ENCODE results near the gene COL23A1.

COL23A1 gene

DNA sequence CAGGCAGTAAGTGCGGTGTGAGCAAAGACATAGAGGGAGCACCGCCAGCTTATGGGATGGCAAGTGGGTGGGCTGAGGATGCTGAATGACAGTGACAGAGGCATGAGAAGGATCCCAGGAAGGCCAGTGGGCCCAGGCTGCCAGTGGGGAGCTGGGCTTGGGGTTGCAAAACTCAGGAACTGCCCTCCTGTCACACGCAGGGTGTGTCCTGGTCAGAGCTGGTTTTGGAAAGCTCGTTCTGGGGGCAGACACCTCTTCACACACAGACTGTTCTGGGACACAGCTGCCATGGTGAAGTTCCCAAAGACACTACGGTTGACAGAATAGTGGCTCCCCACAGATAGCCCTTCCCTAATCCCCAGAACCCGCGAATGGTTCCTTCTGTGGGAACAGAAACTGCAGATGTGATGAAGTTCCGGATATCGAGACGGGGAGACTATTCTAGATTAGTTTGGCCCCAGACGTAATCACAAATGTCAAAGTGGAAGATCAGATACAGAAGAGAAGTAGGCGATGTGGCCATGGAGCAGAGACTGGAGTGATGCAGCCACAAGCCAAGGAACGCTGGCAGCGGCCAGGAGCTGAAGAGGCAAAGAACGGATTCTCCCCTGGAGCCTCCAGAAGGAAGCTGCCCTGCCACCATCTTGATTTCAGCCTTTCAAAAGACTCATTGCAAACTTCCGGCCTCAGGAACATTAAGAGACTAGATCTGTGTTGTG, 159.0 kb downstream of the COL23A1 start:
- no peak for DNase-seq

DNA sequence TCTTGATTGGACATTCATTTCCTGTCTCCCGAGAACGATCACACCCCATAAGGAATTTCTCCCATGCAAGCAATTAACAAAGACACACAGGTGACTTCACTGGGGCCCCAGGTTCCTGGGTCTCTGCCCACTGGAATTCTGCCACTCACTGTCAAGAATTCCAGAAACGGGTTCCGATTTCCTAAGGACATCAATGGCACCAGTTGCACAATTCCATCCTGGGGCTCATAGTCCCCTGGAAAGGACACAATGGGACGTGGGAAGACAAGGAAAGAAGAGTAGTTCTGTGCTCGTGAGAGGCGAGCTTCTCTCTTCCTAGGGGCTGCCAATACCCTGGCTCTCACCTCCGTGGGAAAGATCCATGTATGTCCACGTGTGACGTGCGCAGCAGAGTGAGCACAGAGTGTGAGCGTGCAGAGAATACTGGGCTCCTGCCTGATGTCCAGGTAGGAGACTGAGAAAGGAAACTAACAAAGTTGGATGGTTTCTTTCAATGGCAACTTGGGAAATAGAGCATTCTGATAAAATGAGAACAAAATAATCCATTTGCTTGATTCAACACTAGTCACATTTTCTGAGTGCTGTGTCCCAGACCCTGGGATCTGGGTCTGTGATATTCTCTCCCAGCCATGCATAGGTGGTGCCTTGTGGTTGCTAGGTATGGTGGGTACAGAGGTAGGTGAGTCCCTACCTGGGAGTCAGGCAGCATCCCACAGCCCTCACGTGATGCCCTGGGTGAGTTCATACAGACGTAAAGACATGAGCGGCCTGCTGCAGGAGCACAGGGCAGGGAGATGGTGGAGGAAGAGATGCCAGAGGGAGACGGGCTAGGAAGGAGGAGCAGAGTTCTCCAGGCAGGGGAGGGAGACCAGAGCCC, 159.8 kb downstream of the COL23A1 start:
- DNase-seq, result no peak

DNA sequence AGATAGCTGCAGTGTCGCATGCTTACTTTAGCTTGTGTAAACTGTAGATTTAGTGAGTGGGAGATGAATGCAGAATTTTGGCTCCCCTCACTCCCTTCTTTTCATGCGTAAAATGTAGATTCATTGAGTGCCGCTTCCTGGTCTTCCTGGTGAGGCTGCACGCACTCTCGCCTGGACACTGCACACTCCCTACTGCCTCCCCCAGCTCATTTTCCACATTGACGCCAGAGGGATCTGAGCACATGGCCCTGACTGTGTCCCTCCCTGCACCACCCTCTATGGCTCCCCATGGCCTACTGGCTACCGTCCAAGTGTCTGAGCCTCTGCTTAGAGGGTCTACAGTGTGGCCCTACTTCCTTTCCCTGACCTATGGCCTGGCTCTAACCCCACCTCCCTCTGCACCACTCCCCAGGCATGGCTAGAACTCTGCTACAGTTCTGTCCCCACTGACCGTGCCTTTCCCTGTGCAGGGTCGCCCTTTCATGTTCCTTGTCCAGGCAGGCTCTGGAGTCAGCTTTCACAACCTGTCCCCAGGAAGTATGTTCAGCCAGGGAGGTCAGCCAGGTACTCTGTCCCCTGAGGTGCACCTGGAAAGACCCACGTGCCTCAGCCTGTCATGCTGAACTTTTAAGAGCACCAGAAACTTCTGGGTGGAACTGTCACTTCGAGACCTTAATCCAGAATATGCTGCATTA, 160.6 kb downstream of the COL23A1 start:
- DNase-seq, result no peak

DNA sequence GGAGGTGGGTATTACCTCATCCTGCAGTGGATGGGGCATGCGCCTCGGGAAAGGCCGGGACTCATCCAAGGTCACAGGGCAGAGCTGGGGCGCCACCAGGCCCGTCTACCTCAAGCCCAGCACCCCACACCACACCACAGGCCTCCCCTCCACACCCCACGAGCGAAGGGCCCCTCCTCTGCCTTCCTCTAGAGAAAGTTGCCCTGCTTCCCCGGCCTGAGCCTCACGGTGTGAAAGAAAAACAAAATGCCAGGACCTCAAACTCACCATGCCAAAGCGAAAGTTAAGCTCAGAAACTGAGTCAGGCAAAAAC, 161.1 kb downstream of the COL23A1 start:
- DNase-seq, result no peak

DNA sequence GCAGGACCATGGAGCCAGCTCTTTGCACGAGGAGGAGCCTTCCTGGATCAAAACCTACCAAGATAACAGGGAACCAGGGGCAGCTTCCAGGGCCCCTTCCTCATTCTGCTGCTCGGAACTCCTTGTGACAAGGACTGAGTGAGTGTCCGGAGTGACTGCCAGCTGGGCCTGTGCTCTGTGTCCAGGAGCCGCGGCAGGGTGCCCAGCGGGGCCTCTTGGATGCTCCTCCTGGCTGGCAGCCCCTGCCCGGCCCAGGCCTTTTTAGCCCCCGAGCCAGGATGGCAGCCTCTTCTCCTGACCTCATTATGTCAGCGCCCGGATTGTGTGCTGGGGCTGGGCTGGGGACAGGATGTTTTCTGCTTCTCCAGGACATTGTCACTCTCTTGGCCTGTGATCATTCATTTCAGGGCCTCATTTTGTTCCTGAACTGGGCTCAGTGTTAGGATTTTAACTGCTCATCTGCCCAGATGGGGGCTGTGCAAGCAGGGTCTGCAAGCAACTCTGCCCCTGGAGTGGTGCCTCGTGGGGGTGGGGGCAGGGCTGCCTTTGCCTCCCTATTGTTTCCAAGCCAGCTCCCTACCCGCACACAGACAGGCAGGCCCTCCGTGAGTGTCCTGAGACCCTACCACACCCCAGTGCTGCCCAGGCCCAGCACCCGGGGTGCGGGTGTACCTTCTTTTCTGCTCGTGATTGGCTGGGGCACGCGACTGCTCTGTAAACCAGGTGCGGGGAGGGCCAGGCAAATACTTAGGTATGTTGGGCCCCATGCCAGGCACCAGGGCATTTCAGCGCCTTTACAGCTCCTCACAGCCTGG, 161.6 kb downstream of the COL23A1 start:
- DNase-seq, result no peak

DNA sequence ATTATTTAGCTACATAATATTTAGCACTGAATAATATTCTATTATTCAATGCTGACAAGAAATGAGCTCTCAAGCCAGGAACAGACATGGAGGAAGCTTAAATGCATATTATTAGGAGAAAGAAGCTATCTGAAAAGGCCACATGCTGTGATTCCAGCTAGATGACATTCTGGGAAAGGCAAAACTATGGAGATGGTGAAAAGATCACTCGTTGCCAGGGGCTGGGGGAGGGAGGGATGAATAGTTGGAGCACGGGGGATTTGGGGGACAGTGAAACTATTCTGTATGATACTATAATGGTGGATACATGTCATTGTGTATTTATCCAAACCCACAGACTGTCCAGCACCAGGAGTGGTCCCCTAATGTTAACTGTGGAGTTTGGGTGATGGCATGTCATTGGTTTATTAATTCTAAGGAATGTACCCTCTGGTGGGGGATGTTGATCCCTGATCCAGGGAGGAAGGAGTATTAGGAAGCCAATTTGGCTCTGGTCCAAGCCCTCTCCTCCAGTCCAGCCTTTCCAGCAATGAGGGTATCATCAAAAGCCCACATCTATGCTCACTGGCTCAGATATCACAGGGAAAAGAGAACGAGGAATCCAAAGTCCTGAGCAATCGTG, 162.5 kb downstream of the COL23A1 start:
- no peak for DNase-seq

DNA sequence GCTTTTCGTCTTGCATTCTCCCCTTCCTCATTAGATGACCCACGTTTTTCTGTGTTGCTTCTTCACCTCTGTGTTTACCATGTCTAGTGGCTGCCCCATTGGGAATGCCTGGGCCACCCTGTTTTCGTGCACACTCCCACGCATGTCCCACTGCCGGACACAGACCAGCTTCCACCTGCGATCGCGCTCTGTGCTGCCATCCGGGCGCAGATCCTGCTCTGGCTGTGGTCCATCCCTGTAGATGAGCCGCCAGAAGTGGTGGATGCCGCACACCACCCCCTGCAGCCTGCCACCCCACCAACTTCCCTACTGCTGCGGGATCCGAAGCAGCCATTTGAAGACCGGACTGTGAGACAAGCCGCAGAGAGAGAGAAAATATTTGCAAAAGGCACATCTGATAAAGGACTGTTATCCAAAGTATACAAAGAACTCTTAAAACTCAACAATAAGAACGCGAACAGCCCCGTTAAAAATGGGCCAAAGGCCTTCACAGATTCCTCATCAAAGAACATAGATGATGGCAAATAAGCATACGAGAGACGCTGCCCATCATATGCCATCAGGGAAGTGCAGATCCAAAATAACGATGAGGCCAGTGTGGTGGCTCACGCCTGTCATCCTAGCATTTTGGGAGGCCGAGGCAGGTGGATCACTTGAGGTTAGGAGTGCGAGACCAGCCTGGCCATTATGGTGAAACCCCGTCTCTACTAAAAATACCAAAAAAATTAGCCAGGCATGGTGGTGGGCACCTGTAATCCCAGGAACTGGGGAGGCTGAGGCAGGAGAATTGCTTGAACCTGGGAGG, 163.7 kb downstream of the COL23A1 start:
- no peak for DNase-seq

DNA sequence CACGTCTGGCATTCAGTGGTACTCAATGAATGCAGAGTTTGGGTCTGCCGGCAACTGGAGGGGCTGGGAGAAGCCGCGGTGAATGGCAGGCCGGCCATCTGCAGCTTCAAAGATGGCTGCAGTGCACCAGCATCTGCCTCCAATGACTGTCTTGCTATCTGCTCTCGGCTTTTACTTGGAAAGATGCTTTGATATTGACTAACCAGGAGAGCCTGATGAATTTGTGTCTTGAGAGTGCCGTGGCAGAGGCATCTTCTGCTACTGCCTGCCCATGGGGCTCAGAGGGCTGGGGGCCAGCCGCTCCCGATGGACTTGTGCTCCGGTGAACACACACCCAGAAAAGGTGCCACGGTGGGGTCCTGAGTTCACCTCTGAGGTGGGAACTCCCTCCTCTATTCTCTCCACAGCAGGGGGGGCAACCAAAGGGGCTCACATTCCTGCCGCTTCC, 164.5 kb downstream of the COL23A1 start:
- no peak for DNase-seq

DNA sequence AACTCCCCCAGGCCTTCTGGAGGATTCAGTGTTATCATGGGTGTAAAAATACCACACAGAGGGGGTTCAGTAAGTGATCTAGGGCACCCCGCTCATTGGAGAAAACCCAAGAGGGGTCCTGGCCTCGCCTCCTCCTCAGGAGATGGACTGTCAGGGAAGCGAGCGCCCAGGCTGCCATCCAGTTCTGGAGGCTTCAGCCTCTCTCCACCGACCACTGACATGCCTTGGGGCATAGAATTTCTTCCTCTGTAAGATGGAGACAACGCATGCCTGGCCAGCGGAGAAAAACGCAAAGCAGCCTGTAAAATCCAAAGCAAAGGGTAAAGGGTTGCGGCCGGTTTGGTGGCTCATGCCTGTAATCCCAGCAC, 165.4 kb downstream of the COL23A1 start:
- no peak for DNase-seq

DNA sequence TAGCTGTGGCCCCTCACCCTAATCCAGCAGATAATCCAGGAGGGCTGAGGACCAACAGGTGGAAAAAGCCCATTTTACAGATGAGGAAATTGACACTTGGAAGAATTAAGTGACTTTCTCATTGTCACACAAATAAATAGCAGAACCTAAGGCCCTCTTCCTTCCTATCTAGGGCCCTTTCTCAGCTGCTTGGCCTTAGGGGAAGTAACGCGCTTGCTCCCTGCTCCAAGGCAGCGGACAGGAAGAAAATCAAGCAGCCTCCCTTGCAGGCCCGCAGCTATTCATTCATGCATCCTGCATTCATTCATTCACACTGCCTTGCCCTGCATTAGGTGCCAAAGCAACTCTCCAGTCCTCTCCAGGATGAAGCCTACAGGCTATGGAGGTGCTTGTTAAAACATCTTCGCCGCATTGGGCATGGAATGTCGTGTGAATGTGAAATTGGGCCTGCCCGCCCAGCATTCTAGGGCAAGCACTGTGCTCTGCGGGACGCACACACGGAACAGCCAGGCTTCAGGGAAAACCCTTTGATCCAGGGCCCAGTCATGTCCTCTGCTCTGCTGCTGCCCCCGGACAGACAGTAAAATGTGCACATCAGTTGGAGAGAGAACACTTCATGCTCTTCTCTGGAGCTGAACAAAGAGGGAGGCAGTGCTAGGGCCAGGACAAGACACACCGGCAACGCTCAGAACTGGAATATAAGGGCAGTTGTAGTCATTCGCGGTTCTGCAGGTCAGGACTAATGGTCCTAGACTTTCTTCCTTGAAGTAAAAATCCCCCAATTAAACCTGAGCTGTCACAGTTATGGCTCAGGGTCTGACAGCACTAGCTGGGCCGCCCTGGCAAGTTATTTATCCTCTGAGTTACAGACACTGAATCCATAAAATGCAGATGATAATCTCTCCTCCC, 166.0 kb downstream of the COL23A1 start:
- no peak for DNase-seq

DNA sequence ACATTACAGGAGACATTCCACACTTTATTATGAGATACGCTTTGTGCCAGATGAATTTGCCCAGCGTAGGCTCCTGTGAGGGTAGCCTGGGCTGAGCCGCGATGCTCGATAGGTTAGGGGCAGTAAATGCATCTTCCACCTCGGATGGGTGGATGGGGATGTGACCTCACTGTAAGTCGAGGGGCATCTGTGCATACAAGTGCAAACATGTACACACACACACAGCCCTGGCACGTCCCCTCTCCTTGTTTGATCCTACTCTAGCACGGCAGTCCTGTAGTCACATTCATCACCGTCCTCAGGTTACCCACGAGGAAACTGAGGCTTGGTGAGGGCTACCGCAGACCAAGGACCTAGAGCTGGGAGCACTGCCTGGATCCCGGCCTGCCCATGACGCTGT, 166.8 kb downstream of the COL23A1 start:
- DNase-seq, result no peak

DNA sequence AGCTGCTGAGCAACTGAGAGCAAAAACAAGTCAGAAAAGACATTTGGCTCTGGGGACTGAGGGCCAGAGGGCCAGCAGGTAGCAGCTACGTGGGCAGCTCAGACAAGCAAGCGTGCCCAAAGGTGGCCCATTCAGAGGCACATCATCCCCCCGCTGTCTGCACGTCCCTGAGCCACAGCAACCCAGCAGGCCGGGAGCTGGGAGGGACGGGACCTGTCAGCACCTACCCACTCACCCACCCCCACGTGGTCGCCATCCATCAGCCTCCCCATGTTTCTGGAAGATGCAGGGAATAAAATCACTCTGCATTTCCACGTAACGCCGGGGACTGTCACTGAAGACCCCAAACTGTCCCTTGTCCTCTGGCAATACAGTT, 167.8 kb downstream of the COL23A1 start:
- DNase-seq, result no peak

DNA sequence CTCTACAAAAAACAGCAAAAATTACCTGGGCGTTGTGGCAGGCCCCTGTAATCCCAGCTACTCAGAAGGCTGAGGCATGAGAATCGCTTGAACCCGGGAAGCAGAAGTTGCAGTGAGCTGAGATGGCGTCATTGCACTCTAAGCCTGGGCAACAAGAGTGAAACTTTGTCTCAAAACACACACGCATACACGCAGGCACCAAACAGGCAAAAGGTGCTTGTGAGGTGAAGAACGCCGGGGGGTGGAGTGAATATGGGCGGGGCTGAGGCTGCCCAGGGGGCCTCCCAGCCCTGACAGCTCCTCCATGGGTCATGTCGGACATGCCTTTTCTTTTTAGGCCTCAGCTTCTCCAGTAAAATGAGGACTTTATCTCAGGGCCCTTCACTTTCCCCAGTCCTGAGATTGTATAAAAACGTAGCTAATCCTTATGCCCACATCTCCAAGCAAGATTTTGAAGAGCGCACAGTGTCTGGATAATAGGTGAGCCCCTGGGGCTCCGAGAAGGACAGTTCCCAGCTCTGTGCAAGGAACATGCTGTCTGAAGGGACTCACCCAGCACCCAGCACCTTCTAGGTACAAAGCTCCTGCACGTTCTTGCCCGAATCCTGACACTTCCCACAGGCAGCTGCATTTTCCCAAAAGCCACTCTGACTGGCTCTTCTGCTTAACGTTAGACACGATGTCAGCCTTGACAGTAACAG, 168.3 kb downstream of the COL23A1 start:
- DNase-seq, result no peak

DNA sequence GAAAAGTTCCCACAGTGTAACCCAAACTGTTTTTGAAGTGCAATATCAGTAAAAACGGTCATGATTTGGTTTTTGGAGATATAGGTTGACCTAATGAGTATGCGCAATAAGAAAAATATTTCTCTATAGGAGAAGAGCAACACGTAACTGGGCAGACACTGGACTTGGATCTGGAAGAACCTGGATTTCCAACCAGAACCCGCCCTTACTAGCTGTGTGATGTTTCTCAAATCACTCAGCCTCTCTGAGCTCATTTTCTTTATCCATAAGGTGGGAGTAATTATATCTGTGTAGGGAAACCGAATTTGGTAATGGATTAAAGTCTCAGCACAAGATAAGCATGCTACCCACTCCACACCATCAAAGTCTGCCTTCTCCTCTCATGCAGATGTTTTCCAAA, 169.1 kb downstream of the COL23A1 start:
- no peak for DNase-seq

DNA sequence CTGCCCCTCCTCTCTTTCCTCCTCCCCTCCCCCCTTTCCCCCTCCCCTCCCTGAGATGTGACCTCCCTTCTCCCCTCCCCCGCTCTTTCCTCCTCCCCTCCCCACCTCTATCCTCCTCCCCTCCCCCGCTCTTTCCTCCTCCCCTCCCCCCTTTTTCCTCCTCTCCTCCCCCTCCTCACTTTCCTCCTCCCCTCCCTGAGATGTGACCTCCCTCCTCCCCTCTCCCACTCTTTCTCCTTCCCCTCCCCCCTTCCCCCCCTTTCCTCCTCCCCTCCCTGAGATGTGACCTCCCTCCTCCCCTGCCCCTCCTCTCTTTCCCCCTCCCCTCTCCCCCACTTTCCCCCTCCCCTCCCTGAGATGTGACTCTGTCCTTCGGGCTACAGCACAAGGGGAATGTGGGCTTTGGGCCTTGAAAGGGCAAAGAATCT, 169.8 kb downstream of the COL23A1 start:
- DNase-seq, result no peak

DNA sequence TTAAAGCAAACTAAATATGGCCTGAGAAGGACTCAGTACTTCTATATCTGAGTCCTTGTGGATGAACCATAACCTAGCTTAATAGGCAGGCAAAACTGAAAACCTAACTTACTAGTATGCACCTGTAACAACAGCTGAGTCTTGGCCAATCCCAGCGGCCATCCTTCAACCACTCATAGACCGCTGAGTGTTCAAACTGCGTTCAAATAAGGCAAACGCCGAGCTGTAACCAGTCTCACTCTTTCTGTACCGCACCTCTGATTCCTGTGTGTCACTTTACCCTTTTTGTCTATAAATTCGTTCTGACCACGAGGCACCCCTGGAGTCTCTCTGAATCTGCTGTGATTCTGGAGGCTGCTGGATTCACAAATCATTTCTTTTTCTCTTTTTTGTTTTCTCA, 170.5 kb downstream of the COL23A1 start:
- DNase-seq, result no peak

DNA sequence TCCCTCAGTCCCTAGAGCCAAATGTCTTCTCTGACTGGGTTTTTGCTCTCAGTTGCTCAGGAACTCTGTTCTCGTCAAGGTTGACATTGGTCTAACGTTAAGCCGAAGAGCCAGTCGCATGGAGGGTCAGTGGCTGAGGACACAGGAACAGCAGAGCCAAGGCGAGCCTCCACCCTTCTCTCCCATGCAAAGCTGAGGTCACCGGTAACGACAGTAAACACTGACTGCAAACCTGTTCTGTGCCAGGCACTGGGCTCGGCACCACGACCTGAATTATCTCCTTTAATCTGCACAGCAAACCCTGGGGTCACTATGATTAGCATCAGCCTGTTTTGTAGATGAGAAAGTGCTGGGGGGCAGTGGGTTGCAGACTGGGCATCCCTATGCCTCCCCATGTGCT, 171.0 kb downstream of the COL23A1 start:
- no peak for DNase-seq

DNA sequence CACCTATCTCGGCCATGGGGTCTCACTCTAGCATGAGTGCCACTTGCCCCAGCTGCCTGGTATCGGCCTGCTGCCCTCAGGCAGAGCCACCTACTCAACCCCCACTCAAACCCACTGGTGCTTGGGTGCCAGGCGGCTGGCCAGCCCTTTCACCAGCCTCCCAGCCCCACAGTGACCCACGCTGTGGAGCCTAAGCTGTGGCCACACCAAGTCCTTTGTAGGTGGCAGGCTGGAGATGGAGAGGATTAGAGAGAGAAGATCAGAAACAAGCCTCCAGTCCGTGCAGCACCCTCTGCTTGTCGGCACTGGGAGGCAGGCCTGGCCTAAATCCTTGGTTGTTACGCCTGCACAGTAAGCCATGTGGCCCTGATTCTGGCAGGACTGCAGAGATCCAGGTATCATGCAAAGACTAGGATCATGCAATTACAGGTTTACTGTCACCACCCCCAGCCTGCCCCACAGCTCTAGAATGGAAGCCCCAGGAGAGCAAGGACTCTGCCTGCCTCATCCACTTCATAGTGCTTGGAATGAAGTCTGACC, 171.7 kb downstream of the COL23A1 start:
- no peak for DNase-seq

DNA sequence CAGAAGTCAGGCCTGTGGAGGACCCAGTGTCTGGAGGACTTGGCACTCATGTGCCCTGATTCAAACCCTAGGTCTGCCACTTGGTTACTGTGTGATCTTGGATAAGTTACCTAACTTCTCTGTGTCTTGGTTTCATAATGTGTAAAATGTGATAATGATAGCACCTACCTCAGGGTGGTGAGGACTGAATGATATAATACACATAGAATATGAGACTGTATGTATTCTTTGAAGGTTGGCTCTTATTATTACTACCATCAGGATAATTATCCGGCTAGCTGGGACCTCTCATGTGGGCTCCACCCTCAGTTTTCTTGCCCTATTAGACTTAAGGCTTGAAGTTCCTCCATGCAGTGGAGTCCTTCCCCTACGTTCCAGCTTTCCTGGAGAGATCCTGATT, 172.2 kb downstream of the COL23A1 start:
- DNase-seq, result no peak

DNA sequence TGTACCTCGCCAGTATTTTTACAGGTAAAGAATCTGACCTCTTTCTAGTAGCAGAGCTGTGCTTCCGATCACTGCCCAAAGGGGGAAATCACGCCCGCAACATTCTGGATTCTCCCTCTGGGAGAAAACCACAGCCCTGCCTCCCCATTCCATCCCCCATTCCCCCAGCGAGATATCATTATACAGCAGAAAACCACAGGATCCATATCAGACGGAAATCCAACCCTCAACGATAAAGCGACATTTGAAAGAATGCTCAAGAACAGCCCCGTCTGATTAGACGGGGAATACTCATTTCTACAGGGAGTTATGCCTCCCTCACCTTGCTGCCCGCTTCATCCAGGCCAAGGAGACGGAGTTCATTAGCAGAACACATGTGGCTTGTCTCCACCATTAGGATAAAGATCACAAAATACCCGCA, 172.8 kb downstream of the COL23A1 start:
- no peak for DNase-seq
